H1 (cell line): Measurements from ENCODE around the gene TTC31. TPM values are rescaled to one million over a fixed set of nuclear protein-coding genes. Genes with fewer than 3 reads are reported as not detected.
A peak's percentile ranks its signal among the peaks of the same experiment; 100 is the strongest.

Experiments used
- CTCF ChIA-PET: fragments of 300-600 bp; sonication (Branson Sonifier 250); formaldehyde crosslinking; loops from one replicate; lab custom pipeline; 2021; ENCODE audit not compliant: partially characterized antibody; lab: Charles Lee
- POLR2A ChIA-PET: fragments of 300-600 bp; sonication (Branson Sonifier 250); formaldehyde crosslinking; loops from one replicate; lab custom pipeline; 2021; ENCODE audit warnings: inconsistent platforms; ENCODE audit not compliant: partially characterized antibody; lab: Charles Lee
- DNase-seq, 2 experiments: peaks; one replicate each; pipeline versions ENCODE4 v3.0.0 to v3.0.0-alpha.2; 2010 to 2022; ENCODE audit warnings: low spot score in 2 of 2, low read depth in 1 of 2, mixed read lengths in 1 of 2
- FAIRE-seq: peaks from 2 replicates; lab custom pipeline; 2011; peaks lifted over from hg19 to GRCh38; lab: Jason Lieb, UNC
- H2AFZ ChIP-seq: 2 replicates; pipeline ENCODE4 v1.8.1; 2012; ENCODE audit warnings: low read length, inconsistent platforms
- H2AK5ac ChIP-seq: 2 replicates; pipeline ENCODE4 v1.6.1; 2013; ENCODE audit warnings: low read depth, low read length
- H2BK120ac ChIP-seq: replicated peaks from 2 replicates; pipeline ENCODE3; 2013; ENCODE audit warnings: low read depth, low read length, inconsistent platforms
- H2BK12ac ChIP-seq: 2 replicates; pipeline ENCODE4 v1.6.1; 2013; ENCODE audit warnings: low read depth, low read length
- H2BK15ac ChIP-seq: 2 replicates; pipeline ENCODE4 v1.6.1; 2013; ENCODE audit warnings: low read length
- H2BK20ac ChIP-seq: 2 replicates; pipeline ENCODE4 v1.6.1; 2013; ENCODE audit warnings: low read length
- H2BK5ac ChIP-seq: 2 replicates; pipeline ENCODE4 v1.6.1; 2013; ENCODE audit warnings: low read depth, low read length
- H3K14ac ChIP-seq: 2 replicates; pipeline ENCODE4 v1.6.1; 2013; ENCODE audit warnings: inconsistent platforms; ENCODE audit not compliant: insufficient read length
- H3K18ac ChIP-seq: 2 replicates; pipeline ENCODE4 v1.6.1; 2013; ENCODE audit warnings: low read length; ENCODE audit errors: extremely low read depth
- H3K23ac ChIP-seq: 2 replicates; pipeline ENCODE4 v1.6.1; 2013; ENCODE audit warnings: inconsistent platforms; ENCODE audit not compliant: insufficient read length
- H3K23me2 ChIP-seq: 2 replicates; pipeline ENCODE4 v1.6.1; 2013; ENCODE audit warnings: low read depth, low read length
- H3K27ac ChIP-seq: 2 replicates; pipeline ENCODE4 v1.6.1; 2011; ENCODE audit warnings: low read depth, low read length, inconsistent platforms
- H3K27me3 ChIP-seq, 4 experiments: replicated peaks in 1 of 4; 1 replicate in 1 of 4; 2 replicates in 3 of 4; pipeline versions ENCODE4 v1.6.1 to v1.8.1; 2011 to 2013; ENCODE audit warnings: low read length in 3 of 4, mild to moderate bottlenecking in 3 of 4, inconsistent platforms in 2 of 4, mixed read lengths in 2 of 4, moderate library complexity in 1 of 4; ENCODE audit not compliant: control insufficient read depth in 3 of 4, insufficient read depth in 3 of 4; ENCODE audit errors: extremely low read depth in 1 of 4
- H3K36me3 ChIP-seq, 4 experiments: 2 replicates each; pipeline versions ENCODE4 v1.6.1 to v1.8.1; 2011 to 2013; ENCODE audit warnings: mild to moderate bottlenecking in 4 of 4, low read length in 3 of 4, moderate library complexity in 2 of 4, control low read depth in 1 of 4, inconsistent platforms in 1 of 4; ENCODE audit not compliant: insufficient read depth in 4 of 4, control insufficient read depth in 2 of 4
- H3K4ac ChIP-seq: replicated peaks from 2 replicates; pipeline ENCODE3; 2013; ENCODE audit warnings: low read length, low read depth, mixed read lengths, inconsistent platforms; ENCODE audit not compliant: insufficient read length
- H3K4me1 ChIP-seq, 4 experiments: replicated peaks in 1 of 4; 1 replicate in 1 of 4; 2 replicates in 3 of 4; pipeline versions ENCODE4 v1.6.1 to v1.8.1; 2011 to 2013; ENCODE audit warnings: low read length in 3 of 4, inconsistent platforms in 2 of 4, mixed read lengths in 1 of 4; ENCODE audit not compliant: insufficient read depth in 4 of 4, control insufficient read depth in 3 of 4
- H3K4me2 ChIP-seq, 2 experiments: 2 replicates each; pipeline versions ENCODE4 v1.6.1 to v1.8.1; 2011 to 2013; ENCODE audit warnings: low read depth in 2 of 2, low read length in 2 of 2, control low read depth in 1 of 2, inconsistent platforms in 1 of 2, mild to moderate bottlenecking in 1 of 2; ENCODE audit not compliant: insufficient read depth in 1 of 2
- H3K4me3 ChIP-seq, 4 experiments: fragments of 200-600, 300-600 bp in 1 of 4; sonication (generic), shearing (Covaris generic), sonication (Bioruptor Twin) in 1 of 4; 2 replicates each; pipeline versions ENCODE4 v1.5.1 to v1.8.1; 2011 to 2016; ENCODE audit warnings: low read length in 4 of 4, low read depth in 3 of 4, control low read depth in 2 of 4, inconsistent platforms in 2 of 4, mild to moderate bottlenecking in 2 of 4, mixed read lengths in 1 of 4, moderate library complexity in 1 of 4; ENCODE audit not compliant: insufficient read depth in 2 of 4; ENCODE audit errors: extremely low read depth in 1 of 4
- H3K56ac ChIP-seq: replicated peaks from 2 replicates; pipeline ENCODE3; 2013; ENCODE audit warnings: low read depth, mild to moderate bottlenecking, mixed read lengths, low read length, inconsistent platforms; ENCODE audit not compliant: insufficient read length
- H3K79me1 ChIP-seq: 2 replicates; pipeline ENCODE4 v1.6.1; 2013; ENCODE audit warnings: low read depth, low read length, control low read depth
- H3K79me2 ChIP-seq, 2 experiments: 2 replicates each; pipeline versions ENCODE4 v1.6.1 to v1.8.1; 2012 to 2013; ENCODE audit warnings: low read length in 2 of 2, mild to moderate bottlenecking in 2 of 2, inconsistent platforms in 1 of 2; ENCODE audit not compliant: insufficient read depth in 2 of 2, control insufficient read depth in 1 of 2
- H3K9ac ChIP-seq, 4 experiments: replicated peaks in 1 of 4; 1 replicate in 1 of 4; 2 replicates in 3 of 4; pipeline versions ENCODE4 v1.6.1 to v1.8.1; 2011 to 2013; ENCODE audit warnings: low read depth in 3 of 4, low read length in 3 of 4, control low read depth in 2 of 4, mild to moderate bottlenecking in 2 of 4, moderate library complexity in 2 of 4, inconsistent platforms in 1 of 4; ENCODE audit errors: extremely low read depth in 1 of 4
- H3K9me3 ChIP-seq, 2 experiments: 2 replicates each; pipeline versions ENCODE4 v1.6.1 to v1.8.1; 2012 to 2013; ENCODE audit warnings: mild to moderate bottlenecking in 2 of 2, moderate library complexity in 2 of 2, control low read depth in 1 of 2, inconsistent platforms in 1 of 2, low read depth in 1 of 2, low read length in 1 of 2, mixed read lengths in 1 of 2; ENCODE audit not compliant: insufficient read depth in 2 of 2
- H4K20me1 ChIP-seq, 2 experiments: replicated peaks in 1 of 2; 2 replicates each; pipeline versions ENCODE3 to v1.8.1; 2011 to 2013; ENCODE audit warnings: inconsistent platforms in 2 of 2, low read length in 2 of 2, mild to moderate bottlenecking in 1 of 2; ENCODE audit not compliant: insufficient read depth in 2 of 2, control insufficient read depth in 1 of 2
- H4K5ac ChIP-seq: 2 replicates; pipeline ENCODE4 v1.6.1; 2013; ENCODE audit warnings: low read length, low read depth, mixed read lengths, inconsistent platforms; ENCODE audit not compliant: insufficient read length
- H4K8ac ChIP-seq: 2 replicates; pipeline ENCODE4 v1.8.0; 2013; ENCODE audit warnings: mild to moderate bottlenecking, moderate library complexity, low read length, inconsistent platforms; ENCODE audit not compliant: insufficient read depth; ENCODE audit errors: extremely low read depth
- H4K91ac ChIP-seq: replicated peaks from 2 replicates; pipeline ENCODE3; 2013; ENCODE audit warnings: low read length, mixed read lengths, inconsistent platforms; ENCODE audit not compliant: insufficient read length
- HDAC2 ChIP-seq, 2 experiments: fragments of 300-600 bp in 1 of 2; sonication (generic) in 1 of 2; IDR thresholded peaks; 2 replicates each; pipeline ENCODE4 v1.6.1; 2011 to 2012; ENCODE audit warnings: low read depth in 2 of 2, low read length in 2 of 2, mild to moderate bottlenecking in 2 of 2, moderate library complexity in 2 of 2, borderline replicate concordance in 1 of 2, inconsistent platforms in 1 of 2
- NRF1 ChIP-seq: IDR thresholded peaks from 2 replicates; pipeline ENCODE4 v1.6.1; 2011; ENCODE audit warnings: mild to moderate bottlenecking, low read depth, low read length, improper control_type of control experiment
- RFX5 ChIP-seq: IDR thresholded peaks from 2 replicates; pipeline ENCODE4 v1.6.1; 2011; ENCODE audit warnings: low read depth, low read length, improper control_type of control experiment, borderline replicate concordance
- RXRA ChIP-seq: IDR thresholded peaks from 2 replicates; pipeline ENCODE4 v1.6.1; 2011; ENCODE audit warnings: low read depth, mild to moderate bottlenecking, low read length, moderate library complexity; ENCODE audit not compliant: insufficient read depth
- SP1 ChIP-seq: IDR thresholded peaks from 2 replicates; pipeline ENCODE4 v1.6.1; 2011; ENCODE audit warnings: low read depth, low read length
- SP2 ChIP-seq: IDR thresholded peaks from 2 replicates; pipeline ENCODE4 v1.6.1; 2012; ENCODE audit warnings: mild to moderate bottlenecking, low read length, inconsistent platforms
- TBP ChIP-seq: IDR thresholded peaks from 2 replicates; pipeline ENCODE4 v1.6.1; 2011; ENCODE audit warnings: low read depth, low read length, improper control_type of control experiment
- WGBS, 2 experiments: shearing (Covaris generic) in 1 of 2; methylation state at CpG; one replicate each; pipeline versions ENCODE4 v1.1.6 to v1.1.7; 2013 to 2015; ENCODE audit warnings: low lambda C conversion rate in 2 of 2, mixed read lengths in 2 of 2, inconsistent platforms in 1 of 2, low coverage in 1 of 2, missing lambda C conversion rate in 1 of 2; ENCODE audit not compliant: insufficient replicate concordance in 2 of 2, insufficient coverage in 1 of 2, insufficient read length in 1 of 2; ENCODE audit errors: extremely low coverage in 1 of 2, missing lambda C conversion rate in 1 of 2; 5-methylcytosine and 5-hydroxymethylcytosine counted together
- polyA plus RNA-seq, 7 experiments: library from polyadenylated mRNA; depleted of rRNA in 3 of 7; stranded (reverse) in 5 of 7; unstranded in 2 of 7; fragments of >200 nt in 5 of 7; fragments of 200-250 nt in 2 of 7; gene quantifications; 1 replicate in 5 of 7; 2 replicates in 1 of 7; 4 replicates in 1 of 7; pipeline versions ENCODE4 v1.2.1 to v1.2.3, GENCODE V29; 2011 to 2013; ENCODE audit warnings: missing spikeins in 2 of 7, mixed read lengths in 2 of 7
- total RNA-seq: library from RNA; stranded (reverse); fragmentation: NEBNext Ultra II Directional; extraction: Animal tissue kit (Norgen Biotek cat#: 25700); gene quantifications from 2 replicates; pipeline ENCODE4 v1.2.1, GENCODE V29; 2021
- TF ChIP-seq, protein P1 (sequence below): IDR thresholded peaks from 2 replicates; pipeline ENCODE4 v1.6.1; 2011; ENCODE audit warnings: low read length, improper control_type of control experiment

The TTC31 gene
- total and polyA plus RNA-seq, 2 of the 8 experiments (the other 6 are each of a cell fraction or from before 2014, with no cell fraction given): 28.8 to 29.9 TPM

GRCh38 chr2:74439373-74439772 is 43.5 kb upstream of the TTC31 start:
- Histone ChIP-seq H3K27me3 (no peaks in the 10 kb centered on the region; a peak in 1 of 7 replicates), H3K36me3 (peaks cover 0 to 5% (median 1%) of the 10 kb centered on the region in 4 experiments; a peak in 1 of 8 replicates), H3K9ac (peak overlapping the region in 2 of 4 experiments; percentile 77; a peak in 2 of 7 replicates), H2AFZ (no peak overlapping the region), H3K23me2 (peaks cover 6% of the 10 kb centered on the region; the same call in 1 of the 2 replicates), H3K4me3 (peak overlapping the region; percentile 69 to 90 (median 80); a peak in 5 of 8 replicates), H4K8ac (no peak overlapping the region), H3K79me2 (peaks cover 4 to 44% of the 10 kb centered on the region in 2 experiments; a peak in 2 of 4 replicates), H4K91ac (no peak overlapping the region), H3K18ac (no peak overlapping the region), H4K5ac (no peak overlapping the region), H3K23ac (no peak overlapping the region), H2BK5ac (no peak overlapping the region), H2BK120ac (no peak overlapping the region), H3K79me1 (peaks cover 22% of the 10 kb centered on the region), H3K56ac (no peak overlapping the region), H3K14ac (no peak overlapping the region), H3K4me1 (peaks cover 4 to 24% (median 17%) of the 10 kb centered on the region in 4 experiments; a peak in 6 of 7 replicates), H2BK12ac (peak overlapping the region; percentile 62; the same call in 1 of the 2 replicates), H2BK20ac (no peak overlapping the region), H2AK5ac (no peak overlapping the region), H2BK15ac (no peak overlapping the region), H3K4me2 (peak overlapping the region; percentile 68 to 92), H4K20me1 (peaks cover 6 to 14% of the 10 kb centered on the region in 2 experiments), H3K9me3 (no peaks in the 10 kb centered on the region), H3K27ac (no peak overlapping the region), H3K4ac (no peak overlapping the region)
- ChIA-PET POLR2A (interaction anchor here (0.7 to 3.9 kb wide), 11 partner anchors 8 to 74 kb away, joined by 3 to 66 read pairs (median 15); partner anchors contain the start of genes C2orf81, CCDC142, INO80B and TTC31), CTCF (interaction anchor here (0.8 to 3.1 kb wide), 11 partner anchors 8 to 136 kb away, joined by 3 to 16 read pairs (median 3); partner anchors contain the start of gene WBP1)
- WGBS, 2 experiments: 79% methylated on average over 2 of the region's 3 CpGs; no CpG with 5 or more reads in 1 of the 2 experiments
- TF ChIP-seq RFX5 (no peak), HDAC2 (IDR thresholded peaks at IDR 0.05; ENCODE audit: borderline replicate concordance in 1 of 2, low read depth in 2 of 2, low read length in 2 of 2) (no peak), SP2 (no peak), RXRA (no peak), SP1 (no peak), TBP (no peak), NRF1 (no peak)
- TF ChIP-seq, protein P1, sequence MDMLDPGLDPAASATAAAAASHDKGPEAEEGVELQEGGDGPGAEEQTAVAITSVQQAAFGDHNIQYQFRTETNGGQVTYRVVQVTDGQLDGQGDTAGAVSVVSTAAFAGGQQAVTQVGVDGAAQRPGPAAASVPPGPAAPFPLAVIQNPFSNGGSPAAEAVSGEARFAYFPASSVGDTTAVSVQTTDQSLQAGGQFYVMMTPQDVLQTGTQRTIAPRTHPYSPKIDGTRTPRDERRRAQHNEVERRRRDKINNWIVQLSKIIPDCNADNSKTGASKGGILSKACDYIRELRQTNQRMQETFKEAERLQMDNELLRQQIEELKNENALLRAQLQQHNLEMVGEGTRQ: no peak
- DNase-seq (no peak), FAIRE-seq (no peak)
